Common myeloid progenitor, CD34-positive (primary cell): ENCODE results near the gene GPR171.
"Not testable (repeated sequence)": the region's sequence is repeated elsewhere in the genome, so short reads cannot be mapped to it uniquely, and the experiment has no call there.

Source experiments
- CTCF ChIA-PET: fragments of 350-600 bp; sonication (Branson Sonifier 250); formaldehyde crosslinking; loops from one replicate; lab custom pipeline; 2021; ENCODE audit warnings: antibody characterized with exemption; lab: Charles Lee
- POLR2A ChIA-PET: fragments of 350-600 bp; sonication (Branson Sonifier 250); formaldehyde crosslinking; loops from one replicate; lab custom pipeline; 2021; ENCODE audit warnings: antibody characterized with exemption; lab: Charles Lee
- DNase-seq, 3 donors: peaks; one replicate each; pipeline versions ENCODE4 v3.0.0 to v3.0.0-alpha.2; 2013
- H3K27ac ChIP-seq, 2 experiments: 1 replicate in 1 of 2; 2 replicates in 1 of 2; pipeline ENCODE4 v1.7.0; 2013; ENCODE audit warnings: inconsistent platforms in 2 of 2, low read length in 2 of 2, mild to moderate bottlenecking in 2 of 2, low read depth in 1 of 2, moderate library complexity in 1 of 2; ENCODE audit not compliant: severe bottlenecking in 2 of 2, insufficient read depth in 1 of 2, poor library complexity in 1 of 2
- H3K27me3 ChIP-seq, 5 experiments: replicated peaks in 2 of 5; 1 replicate in 3 of 5; 2 replicates in 2 of 5; pipeline versions ENCODE4 v1.6.1 to v1.7.0; 2013; ENCODE audit warnings: low read length in 4 of 5, mild to moderate bottlenecking in 2 of 5, moderate library complexity in 2 of 5, inconsistent platforms in 1 of 5; ENCODE audit not compliant: insufficient read depth in 5 of 5, control insufficient read depth in 4 of 5
- H3K36me3 ChIP-seq, 4 experiments: 1 replicate in 2 of 4; 2 replicates in 2 of 4; pipeline versions ENCODE4 v1.6.1 to v1.7.0; 2013; ENCODE audit warnings: low read length in 3 of 4, control low read depth in 1 of 4, mild to moderate bottlenecking in 1 of 4; ENCODE audit not compliant: control insufficient read depth in 4 of 4, insufficient read depth in 4 of 4
- H3K4me1 ChIP-seq, 4 experiments: 1 replicate in 3 of 4; 2 replicates in 1 of 4; pipeline versions ENCODE4 v1.6.1 to v1.7.1; 2013; ENCODE audit warnings: low read length in 3 of 4, mild to moderate bottlenecking in 3 of 4, control low read depth in 1 of 4, inconsistent platforms in 1 of 4, moderate library complexity in 1 of 4; ENCODE audit not compliant: control insufficient read depth in 4 of 4, insufficient read depth in 4 of 4; ENCODE audit errors: control extremely low read depth in 1 of 4
- H3K4me3 ChIP-seq, 7 experiments: 1 replicate in 4 of 7; 2 replicates in 3 of 7; pipeline versions ENCODE4 v1.5.1 to v1.7.0; 2013; ENCODE audit warnings: mild to moderate bottlenecking in 7 of 7, low read length in 6 of 7, moderate library complexity in 6 of 7, inconsistent platforms in 2 of 7, low read depth in 2 of 7, control low read depth in 1 of 7; ENCODE audit not compliant: insufficient read depth in 4 of 7, control insufficient read depth in 1 of 7; ENCODE audit errors: extremely low read depth in 1 of 7
- H3K9me3 ChIP-seq, 5 experiments: 1 replicate in 4 of 5; 2 replicates in 1 of 5; pipeline versions ENCODE4 v1.6.1 to v1.7.1; 2013; ENCODE audit warnings: low read length in 4 of 5, mild to moderate bottlenecking in 2 of 5, inconsistent platforms in 1 of 5, low read depth in 1 of 5, moderate library complexity in 1 of 5; ENCODE audit not compliant: control insufficient read depth in 4 of 5, insufficient read depth in 2 of 5; ENCODE audit errors: control extremely low read depth in 1 of 5
- WGBS: methylation state at CpG from one replicate; pipeline ENCODE4 v1.1.5; 2013; ENCODE audit not compliant: insufficient coverage; 5-methylcytosine and 5-hydroxymethylcytosine counted together

The GPR171 gene

GRCh38 chr3:151232403-151232802 lies 29.4 kb upstream of the GPR171 start:
- DNase-seq, H3K4me3 ChIP-seq, H3K36me3 ChIP-seq, H3K27ac ChIP-seq, POLR2A ChIA-PET, H3K27me3 ChIP-seq, H3K9me3 ChIP-seq: not testable (repeated sequence)
- CTCF ChIA-PET, result interaction anchor here (0.9 to 13.9 kb wide), 4 partner anchors 22 to 144 kb away, joined by 3 to 227 read pairs (median 4); partner anchors contain the start of gene P2RY14
- H3K4me1 ChIP-seq, result peaks cover 9 to 28% (median 17%) of the 10 kb centered on the region in 4 experiments

GRCh38 chr3:151230646-151231045 lies 27.6 kb upstream of the GPR171 start:
- ChIA-PET POLR2A (interaction anchor here (0.6 kb wide), 1 partner anchor 61 kb away, joined by 8 read pairs; no protein-coding TSS in a partner anchor), CTCF (interaction anchor here (0.7 to 13.9 kb wide), 7 partner anchors 9 to 57 kb away, joined by 3 to 227 read pairs (median 17); partner anchors contain the start of gene P2RY14)
- peak overlapping the region in 6 of 7 experiments; percentile 13 to 65 (median 29) for H3K4me3 ChIP-seq
- H3K27ac ChIP-seq, result peak overlapping the region in 1 of 2 experiments; percentile 65
- H3K9me3 ChIP-seq, result no peaks in the 10 kb centered on the region
- DNase-seq, result peak; percentile 49 to 84 (median 79)
- H3K36me3 ChIP-seq, result peaks cover 0 to 9% (median 3%) of the 10 kb centered on the region in 4 experiments
- 8% methylated on average over 3 of the region's 4 CpGs for WGBS
- peaks cover 9 to 44% (median 24%) of the 10 kb centered on the region in 4 experiments for H3K4me1 ChIP-seq
- H3K27me3 ChIP-seq, result no peaks in the 10 kb centered on the region

- H3K27ac ChIP-seq, result peak overlapping the region in 1 of 2 experiments; percentile 19
- H3K4me1 ChIP-seq, result peaks cover 9 to 49% (median 28%) of the 10 kb centered on the region in 4 experiments
- H3K36me3 ChIP-seq, result peaks cover 0 to 12% (median 2%) of the 10 kb centered on the region in 4 experiments
- DNase-seq, result no peak
- no CpG with 5 or more reads among the region's 1 CpG for WGBS
- ChIA-PET POLR2A (interaction anchor here (0.9 to 1.3 kb wide), 2 partner anchors 47 to 49 kb away, joined by 3 read pairs; no protein-coding TSS in a partner anchor), CTCF (interaction anchor here (0.7 to 13.9 kb wide), 22 partner anchors 11 to 695 kb away, joined by 3 to 227 read pairs (median 7); partner anchors contain the start of gene P2RY14)
- no peak overlapping the region for H3K4me3 ChIP-seq
- no peaks in the 10 kb centered on the region for H3K9me3 ChIP-seq
- no peaks in the 10 kb centered on the region for H3K27me3 ChIP-seq
These were observed 25.6 kb upstream of the GPR171 start for GRCh38 chr3:151228666-151229040.

GRCh38 chr3:151227807-151228665 lies 25.0 kb upstream of the GPR171 start:
- WGBS, result 94% methylated on average over 3 of the region's 9 CpGs
- Histone ChIP-seq H3K36me3 (peaks cover 0 to 12% (median 2%) of the 10 kb centered on the region in 4 experiments), H3K4me3 (no peak overlapping the region), H3K27me3 (no peaks in the 10 kb centered on the region), H3K4me1 (peaks cover 9 to 49% (median 28%) of the 10 kb centered on the region in 4 experiments), H3K9me3 (no peaks in the 10 kb centered on the region), H3K27ac (peak overlapping the region in 1 of 2 experiments; percentile 19)
- peak; percentile 83 to 93 (median 86) for DNase-seq
- POLR2A ChIA-PET, result interaction anchor here (0.5 to 1.3 kb wide), 3 partner anchors 27 to 49 kb away, joined by 3 read pairs; no protein-coding TSS in a partner anchor
- CTCF ChIA-PET, result interaction anchor here (0.7 to 13.9 kb wide), 27 partner anchors 11 to 696 kb away, joined by 3 to 227 read pairs (median 6); partner anchors contain the start of gene P2RY14

GRCh38 chr3:151227266-151227806 lies 24.3 kb upstream of the GPR171 start:
- CTCF ChIA-PET, result interaction anchor here (0.7 to 13.9 kb wide), 23 partner anchors 8 to 611 kb away, joined by 3 to 227 read pairs (median 7); partner anchors contain the start of gene P2RY14
- POLR2A ChIA-PET, result interaction anchor here (1.3 kb wide), 1 partner anchor 48 kb away, joined by 3 read pairs; no protein-coding TSS in a partner anchor

GRCh38 chr3:151226825-151227224 lies 23.8 kb upstream of the GPR171 start:
- CTCF ChIA-PET, result interaction anchor here (0.7 to 13.9 kb wide), 21 partner anchors 9 to 611 kb away, joined by 3 to 227 read pairs (median 7); partner anchors contain the start of gene P2RY14
- peaks cover 0 to 3% (median 0%) of the 10 kb centered on the region in 5 experiments for H3K9me3 ChIP-seq
- no peak for DNase-seq
- 98% methylated on average over 5 of the region's 5 CpGs for WGBS
- peaks cover 9 to 49% (median 28%) of the 10 kb centered on the region in 4 experiments for H3K4me1 ChIP-seq
- H3K27me3 ChIP-seq, result no peaks in the 10 kb centered on the region
- H3K4me3 ChIP-seq, result no peak overlapping the region
- POLR2A ChIA-PET, result no interaction called here
- H3K27ac ChIP-seq, result no peak overlapping the region
- peaks cover 0 to 14% (median 0%) of the 10 kb centered on the region in 4 experiments for H3K36me3 ChIP-seq

More at GRCh38 chr3:151227266-151227806, 24.3 kb upstream of the GPR171 start:
- DNase-seq, result no peak
- Histone ChIP-seq H3K36me3 (peaks cover 0 to 13% (median under 1%) of the 10 kb centered on the region in 4 experiments), H3K4me3 (peak overlapping the region in 1 of 7 experiments; percentile 2), H3K27me3 (no peaks in the 10 kb centered on the region), H3K9me3 (no peaks in the 10 kb centered on the region), H3K4me1 (peaks cover 9 to 49% (median 28%) of the 10 kb centered on the region in 4 experiments), H3K27ac (no peak overlapping the region)
- no CpG with 5 or more reads among the region's 6 CpGs for WGBS
